ENCODE data around the gene TTLL4. TPM values are rescaled to one million over a fixed set of nuclear protein-coding genes. Genes with fewer than 3 reads are reported as not detected.
"Not testable (repeated sequence)": the region's sequence is repeated elsewhere in the genome, so short reads cannot be mapped to it uniquely, and the experiment has no call there.

Gene TTLL4
- 10 to 100 TPM; 30.9 to 34.4 TPM for total RNA-seq

GRCh38 chr2:218710687-218711549 lies at the start of gene TTLL4:
Gene TTLL4 (plus strand): TSS chr2:218710835. CDS start chr2:218737677, 26,842 bp downstream.
- peak; percentile 96 to 98 for ATAC-seq (replicated peaks in 1 of 2)
- Mint-ChIP-seq H3K9me3 (no peaks in the 10 kb centered on the region), H3K36me3 (ENCODE audit: insufficient read depth in 2 of 2) (peaks cover 0 to 2% of the 10 kb centered on the region in 2 donors), H3K27ac (peak within 1 kb of the TSS; percentile 77), H3K4me1 (ENCODE audit: low read depth) (peaks cover 18% of the 10 kb centered on the region), H3K27me3 (ENCODE audit: low read depth) (peaks cover 11% of the 10 kb centered on the region), H3K4me3 (peak within 1 kb of the TSS; percentile 99)
- peak; percentile 98 to 99 for DNase-seq

- H3K9me3 Mint-ChIP-seq, result no peaks in the 10 kb centered on the region
- no peaks in the 10 kb centered on the region for H3K27me3 Mint-ChIP-seq (ENCODE audit: low read depth)
- DNase-seq (no peak), ATAC-seq (replicated peaks in 1 of 2) (no peak)
- peaks cover 9 to 18% of the 10 kb centered on the region in 2 donors for H3K36me3 Mint-ChIP-seq (ENCODE audit: insufficient read depth in 2 of 2)
- peaks cover 38% of the 10 kb centered on the region for H3K4me1 Mint-ChIP-seq (ENCODE audit: low read depth)
- no peak overlapping the region for H3K27ac Mint-ChIP-seq
- H3K4me3 Mint-ChIP-seq, result no peak overlapping the region
Observed at GRCh38 chr2:218662377-218662776, 48.3 kb upstream of the TTLL4 start.

- Mint-ChIP-seq H3K9me3 (no peaks in the 10 kb centered on the region), H3K4me3 (no peak overlapping the region), H3K27ac (no peak overlapping the region), H3K36me3 (ENCODE audit: insufficient read depth in 2 of 2) (peaks cover 7 to 13% of the 10 kb centered on the region in 2 donors), H3K4me1 (ENCODE audit: low read depth) (peaks cover 34% of the 10 kb centered on the region), H3K27me3 (ENCODE audit: low read depth) (no peaks in the 10 kb centered on the region)
- ATAC-seq (replicated peaks in 1 of 2) (no peak), DNase-seq (no peak)
Observed at GRCh38 chr2:218662827-218663226, 47.8 kb upstream of the TTLL4 start.

- Mint-ChIP-seq H3K9me3 (no peaks in the 10 kb centered on the region), H3K4me3 (no peak overlapping the region), H3K4me1 (ENCODE audit: low read depth) (peaks cover 27% of the 10 kb centered on the region), H3K27me3 (ENCODE audit: low read depth) (no peaks in the 10 kb centered on the region), H3K36me3 (ENCODE audit: insufficient read depth in 2 of 2) (peaks cover 7 to 11% of the 10 kb centered on the region in 2 donors), H3K27ac (no peak overlapping the region)
- DNase-seq, result no peak
- ATAC-seq (replicated peaks in 1 of 2), result no peak
Observed at GRCh38 chr2:218663901-218664300, 46.7 kb upstream of the TTLL4 start.

GRCh38 chr2:218664653-218665052 lies 46.0 kb upstream of the TTLL4 start:
- Mint-ChIP-seq H3K4me3 (no peak overlapping the region), H3K36me3 (ENCODE audit: insufficient read depth in 2 of 2) (peaks cover 7 to 11% of the 10 kb centered on the region in 2 donors), H3K9me3 (no peaks in the 10 kb centered on the region), H3K4me1 (ENCODE audit: low read depth) (peaks cover 23% of the 10 kb centered on the region), H3K27me3 (ENCODE audit: low read depth) (no peaks in the 10 kb centered on the region), H3K27ac (no peak overlapping the region)
- DNase-seq (no peak), ATAC-seq (replicated peaks in 1 of 2) (no peak)

- Mint-ChIP-seq H3K27ac (peak overlapping the region; percentile 92), H3K4me1 (ENCODE audit: low read depth) (peaks cover 23% of the 10 kb centered on the region), H3K27me3 (ENCODE audit: low read depth) (no peaks in the 10 kb centered on the region), H3K4me3 (peak overlapping the region; percentile 96 to 99), H3K36me3 (ENCODE audit: insufficient read depth in 2 of 2) (no peaks in the 10 kb centered on the region), H3K9me3 (no peaks in the 10 kb centered on the region)
- no peak for ATAC-seq (replicated peaks in 1 of 2)
- no peak for DNase-seq
Observed at GRCh38 chr2:218671097-218671653, 39.5 kb upstream of the TTLL4 start.

- peak; percentile 84 to 88 for DNase-seq
- Mint-ChIP-seq H3K27ac (peak within 1 kb of the TSS; percentile 92), H3K4me1 (ENCODE audit: low read depth) (peaks cover 23% of the 10 kb centered on the region), H3K4me3 (peak within 1 kb of the TSS; percentile 96 to 99), H3K9me3 (no peaks in the 10 kb centered on the region), H3K27me3 (ENCODE audit: low read depth) (no peaks in the 10 kb centered on the region), H3K36me3 (ENCODE audit: insufficient read depth in 2 of 2) (no peaks in the 10 kb centered on the region)
- ATAC-seq (replicated peaks in 1 of 2), result peak; percentile 98 to 99
Observed at GRCh38 chr2:218671654-218672566, 38.7 kb upstream of the TTLL4 start, which contains the start of the genes RNF25 and STK36. Gene RNF25 (minus strand): TSS chr2:218672002. CDS start chr2:218671970, 32 bp downstream. Gene STK36 (plus strand): TSS chr2:218672086. CDS start chr2:218672830, 744 bp downstream.

GRCh38 chr2:218679119-218679518 lies 31.5 kb upstream of the TTLL4 start:
- Mint-ChIP-seq H3K27ac (no peak overlapping the region), H3K4me3 (no peak overlapping the region), H3K9me3 (no peaks in the 10 kb centered on the region), H3K27me3 (ENCODE audit: low read depth) (no peaks in the 10 kb centered on the region), H3K36me3 (ENCODE audit: insufficient read depth in 2 of 2) (no peaks in the 10 kb centered on the region), H3K4me1 (ENCODE audit: low read depth) (no peaks in the 10 kb centered on the region)
- DNase-seq (no peak), ATAC-seq (replicated peaks in 1 of 2) (no peak)

GRCh38 chr2:218680061-218680460 lies 30.6 kb upstream of the TTLL4 start:
- ATAC-seq (replicated peaks in 1 of 2) (no peak), DNase-seq (no peak)
- no peaks in the 10 kb centered on the region for H3K36me3 Mint-ChIP-seq (ENCODE audit: insufficient read depth in 2 of 2)
- no peaks in the 10 kb centered on the region for H3K27me3 Mint-ChIP-seq (ENCODE audit: low read depth)
- H3K9me3 Mint-ChIP-seq, result no peaks in the 10 kb centered on the region
- no peak overlapping the region for H3K27ac Mint-ChIP-seq
- H3K4me1 Mint-ChIP-seq (ENCODE audit: low read depth), result no peaks in the 10 kb centered on the region
- H3K4me3 Mint-ChIP-seq, result no peak overlapping the region

- peak in 1 of 2 donors; percentile 66 for ATAC-seq (replicated peaks in 1 of 2)
- not testable (repeated sequence) for H3K27ac Mint-ChIP-seq
Observed at GRCh38 chr2:218687400-218688060, 23.1 kb upstream of the TTLL4 start.

GRCh38 chr2:218691234-218691633 lies 19.4 kb upstream of the TTLL4 start:
- Mint-ChIP-seq H3K4me1 (ENCODE audit: low read depth) (no peaks in the 10 kb centered on the region), H3K36me3 (ENCODE audit: insufficient read depth in 2 of 2) (no peaks in the 10 kb centered on the region), H3K27ac (no peak overlapping the region)

More at GRCh38 chr2:218687400-218688060, 23.1 kb upstream of the TTLL4 start:
- H3K27me3 Mint-ChIP-seq (ENCODE audit: low read depth); H3K4me3 Mint-ChIP-seq; H3K9me3 Mint-ChIP-seq; H3K36me3 Mint-ChIP-seq (ENCODE audit: insufficient read depth in 2 of 2); H3K4me1 Mint-ChIP-seq (ENCODE audit: low read depth): not testable (repeated sequence)
- peak in 1 of 2 donors; percentile 13 for DNase-seq

GRCh38 chr2:218694405-218695145 lies 16.1 kb upstream of the TTLL4 start:
- ATAC-seq (replicated peaks in 1 of 2) (no peak), DNase-seq (no peak)
- no peaks in the 10 kb centered on the region for H3K27me3 Mint-ChIP-seq (ENCODE audit: low read depth)
- H3K9me3 Mint-ChIP-seq, result no peaks in the 10 kb centered on the region
- H3K4me1 Mint-ChIP-seq (ENCODE audit: low read depth), result no peaks in the 10 kb centered on the region
- no peak overlapping the region for H3K27ac Mint-ChIP-seq
- no peak overlapping the region for H3K4me3 Mint-ChIP-seq
- no peaks in the 10 kb centered on the region for H3K36me3 Mint-ChIP-seq (ENCODE audit: insufficient read depth in 2 of 2)

More at GRCh38 chr2:218691234-218691633, 19.4 kb upstream of the TTLL4 start:
- no peak for ATAC-seq (replicated peaks in 1 of 2)
- H3K27me3 Mint-ChIP-seq (ENCODE audit: low read depth), result no peaks in the 10 kb centered on the region
- H3K9me3 Mint-ChIP-seq, result no peaks in the 10 kb centered on the region
- DNase-seq, result no peak
- no peak overlapping the region for H3K4me3 Mint-ChIP-seq
